Glutamatergic neuron (in vitro differentiated cells): Measurements from ENCODE around the gene KIZ. TPM values are rescaled to one million over a fixed set of nuclear protein-coding genes. Genes with fewer than 3 reads are reported as not detected.

Experiments used
- DNase-seq: peaks from one replicate; pipeline ENCODE4 v3.0.0; 2022
- H3K27ac Mint-ChIP-seq: one replicate; pipeline ENCODE4 v1.8.0; 2020; ENCODE audit warnings: mild to moderate bottlenecking, mixed read lengths, inconsistent platforms; ENCODE audit not compliant: unreplicated experiment
- H3K27me3 Mint-ChIP-seq: one replicate; pipeline ENCODE4 v1.8.0; 2020; ENCODE audit warnings: mild to moderate bottlenecking, moderate library complexity, mixed read lengths, inconsistent platforms; ENCODE audit not compliant: unreplicated experiment
- H3K36me3 Mint-ChIP-seq: one replicate; pipeline ENCODE4 v1.8.0; 2020; ENCODE audit warnings: mild to moderate bottlenecking, mixed read lengths, inconsistent platforms; ENCODE audit not compliant: unreplicated experiment
- H3K4me1 Mint-ChIP-seq: one replicate; pipeline ENCODE4 v1.8.0; 2020; ENCODE audit warnings: mild to moderate bottlenecking, low read depth, mixed read lengths, inconsistent platforms; ENCODE audit not compliant: unreplicated experiment
- H3K4me3 Mint-ChIP-seq: one replicate; pipeline ENCODE4 v1.8.0; 2020; ENCODE audit warnings: mild to moderate bottlenecking, mixed read lengths, inconsistent platforms; ENCODE audit not compliant: unreplicated experiment
- H3K9me3 Mint-ChIP-seq: one replicate; pipeline ENCODE4 v1.8.0; 2020; ENCODE audit warnings: mild to moderate bottlenecking, moderate library complexity, mixed read lengths, inconsistent platforms; ENCODE audit not compliant: unreplicated experiment
- total RNA-seq: library from RNA; stranded (reverse); fragmentation: NEBNext Ultra II Directional; extraction: Animal tissue kit (Norgen Biotek cat#: 25700); gene quantifications from one replicate; pipeline ENCODE4 v1.2.1, GENCODE V29; 2021; ENCODE audit not compliant: unreplicated experiment
- TF ChIP-seq, protein P1 (sequence below): fragments of 200-600 bp; sonication (generic); IDR thresholded peaks from one replicate; pipeline ENCODE4 v1.5.0; 2021; ENCODE audit not compliant: partially characterized antibody, unreplicated experiment

Gene KIZ
- total RNA-seq, 1 donor from 2014 or later = 17.7 TPM

GRCh38 chr20:21270806-21271205 lies 144.9 kb downstream of the KIZ start:
- Mint-ChIP-seq H3K27ac (no peak overlapping the region), H3K4me3 (no peak overlapping the region), H3K9me3 (peaks cover 6% of the 10 kb centered on the region), H3K4me1 (peaks cover 14% of the 10 kb centered on the region), H3K36me3 (peaks cover 14% of the 10 kb centered on the region), H3K27me3 (peaks cover 11% of the 10 kb centered on the region)
- DNase-seq = no peak
- TF ChIP-seq, protein P1, sequence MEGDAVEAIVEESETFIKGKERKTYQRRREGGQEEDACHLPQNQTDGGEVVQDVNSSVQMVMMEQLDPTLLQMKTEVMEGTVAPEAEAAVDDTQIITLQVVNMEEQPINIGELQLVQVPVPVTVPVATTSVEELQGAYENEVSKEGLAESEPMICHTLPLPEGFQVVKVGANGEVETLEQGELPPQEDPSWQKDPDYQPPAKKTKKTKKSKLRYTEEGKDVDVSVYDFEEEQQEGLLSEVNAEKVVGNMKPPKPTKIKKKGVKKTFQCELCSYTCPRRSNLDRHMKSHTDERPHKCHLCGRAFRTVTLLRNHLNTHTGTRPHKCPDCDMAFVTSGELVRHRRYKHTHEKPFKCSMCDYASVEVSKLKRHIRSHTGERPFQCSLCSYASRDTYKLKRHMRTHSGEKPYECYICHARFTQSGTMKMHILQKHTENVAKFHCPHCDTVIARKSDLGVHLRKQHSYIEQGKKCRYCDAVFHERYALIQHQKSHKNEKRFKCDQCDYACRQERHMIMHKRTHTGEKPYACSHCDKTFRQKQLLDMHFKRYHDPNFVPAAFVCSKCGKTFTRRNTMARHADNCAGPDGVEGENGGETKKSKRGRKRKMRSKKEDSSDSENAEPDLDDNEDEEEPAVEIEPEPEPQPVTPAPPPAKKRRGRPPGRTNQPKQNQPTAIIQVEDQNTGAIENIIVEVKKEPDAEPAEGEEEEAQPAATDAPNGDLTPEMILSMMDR = no peak

DNA sequence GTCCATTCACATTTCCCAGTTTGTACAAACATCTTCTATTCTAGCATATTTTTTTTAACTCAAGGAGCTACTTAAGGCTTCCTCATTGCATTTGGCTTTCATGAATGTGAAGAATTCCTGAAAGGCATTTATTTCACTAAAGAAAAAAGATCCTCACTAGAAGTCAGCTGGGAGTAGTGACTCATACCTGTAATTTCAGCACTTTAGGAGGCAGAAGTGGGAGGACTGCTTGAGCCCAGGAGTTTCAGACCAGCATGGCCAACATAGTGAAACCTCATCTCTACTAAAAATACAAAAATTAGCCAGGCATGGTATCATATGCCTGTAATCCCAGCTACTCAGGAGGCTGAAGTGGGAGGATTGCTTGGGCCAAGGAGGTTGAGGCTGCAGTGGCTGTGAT lies 146.4 kb downstream of the KIZ start:
- Mint-ChIP-seq H3K4me1 (peaks cover 13% of the 10 kb centered on the region), H3K36me3 (peaks cover 7% of the 10 kb centered on the region), H3K27me3 (peaks cover 8% of the 10 kb centered on the region), H3K27ac (no peak overlapping the region), H3K9me3 (peaks cover 6% of the 10 kb centered on the region), H3K4me3 (no peak overlapping the region)
- no peak for DNase-seq
- TF ChIP-seq, protein P1 = no peak

DNA sequence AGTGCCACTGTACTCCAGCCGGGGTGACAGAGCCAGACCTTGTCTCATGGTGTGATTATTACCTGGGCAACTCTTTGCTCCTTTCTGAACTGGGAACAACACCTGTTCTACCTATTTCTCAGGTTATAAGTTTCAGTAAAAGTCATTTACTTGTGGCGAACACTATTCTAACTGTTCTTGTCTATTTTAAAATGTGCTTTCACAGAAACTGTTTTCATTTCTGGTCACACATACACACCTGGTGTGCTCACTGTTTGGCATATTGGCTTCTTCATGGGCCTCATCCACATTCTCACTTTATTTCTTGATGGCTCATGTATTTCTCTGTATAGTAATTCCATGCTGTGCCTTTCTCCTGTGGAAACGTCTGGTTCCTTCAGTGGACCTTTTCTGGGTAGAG lies 146.8 kb downstream of the KIZ start:
- Mint-ChIP-seq H3K36me3 (peaks cover 3% of the 10 kb centered on the region), H3K4me3 (peak overlapping the region; percentile 30), H3K27ac (no peak overlapping the region), H3K4me1 (peaks cover 11% of the 10 kb centered on the region), H3K9me3 (peaks cover 4% of the 10 kb centered on the region), H3K27me3 (peaks cover 6% of the 10 kb centered on the region)
- TF ChIP-seq, protein P1 = no peak
- no peak for DNase-seq

DNA sequence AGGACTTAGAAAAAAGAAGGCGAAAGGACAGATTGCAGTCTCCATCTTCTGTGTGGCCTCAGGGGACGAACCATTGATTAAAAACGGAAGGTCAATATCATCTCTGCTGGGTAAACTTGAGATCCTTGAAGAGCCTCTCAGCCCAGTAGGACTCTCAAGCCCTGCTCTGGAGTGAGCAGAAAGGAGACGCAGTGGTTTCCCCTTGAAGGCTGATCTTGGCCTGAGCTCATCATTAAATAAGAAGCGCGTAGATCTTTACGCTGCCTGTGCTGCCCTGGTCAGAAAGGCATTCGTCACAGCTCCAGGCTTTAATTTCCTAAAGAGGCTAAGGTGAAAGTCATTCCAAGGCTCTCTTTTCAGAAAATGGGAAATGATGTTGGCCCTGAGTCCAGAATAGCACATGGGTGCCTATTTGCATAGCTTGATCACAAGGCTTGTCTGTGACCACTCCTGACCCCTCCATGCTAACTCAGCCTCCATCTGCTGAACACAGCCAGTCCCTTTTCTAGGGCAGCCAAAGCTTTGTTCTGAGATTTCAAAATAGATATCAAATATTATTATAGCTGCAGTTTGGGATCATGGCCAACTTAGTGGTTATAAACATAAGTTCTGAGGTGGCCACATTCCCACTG lies 148.0 kb downstream of the KIZ start:
- Mint-ChIP-seq H3K27ac (no peak overlapping the region), H3K9me3 (no peaks in the 10 kb centered on the region), H3K4me1 (peaks cover 10% of the 10 kb centered on the region), H3K36me3 (no peaks in the 10 kb centered on the region), H3K4me3 (peak overlapping the region; percentile 50), H3K27me3 (no peaks in the 10 kb centered on the region)
- no peak for DNase-seq
- TF ChIP-seq, protein P1 = no peak

GRCh38 chr20:21278829-21279228 lies 152.9 kb downstream of the KIZ start:
- Mint-ChIP-seq H3K4me3 (no peak overlapping the region), H3K4me1 (peaks cover under 1% of the 10 kb centered on the region), H3K27ac (no peak overlapping the region), H3K36me3 (no peaks in the 10 kb centered on the region), H3K27me3 (no peaks in the 10 kb centered on the region), H3K9me3 (no peaks in the 10 kb centered on the region)
- DNase-seq = no peak
- TF ChIP-seq, protein P1 = no peak
